HepG2 (cell line): ENCODE results near the gene ATP2B2. TPM values are rescaled to one million over a fixed set of nuclear protein-coding genes. Genes with fewer than 3 reads are reported as not detected.

ENCODE experiments used
- BHLHE40 ChIP-seq: IDR thresholded peaks from 2 replicates; pipeline ENCODE4 v1.6.1; 2011; ENCODE audit warnings: low read length, improper control_type of control experiment
- FOSL2 ChIP-seq: sonication (generic); formaldehyde crosslinking; IDR thresholded peaks from 2 replicates; pipeline ENCODE4 v1.4.0; 2020; ENCODE audit warnings: missing genetic modification reagents
- GATA4 ChIP-seq: sonication (generic); IDR thresholded peaks from 2 replicates; pipeline ENCODE4 v1.6.1; 2016; ENCODE audit warnings: antibody characterized with exemption, low read depth, borderline replicate concordance
- HOXA7 ChIP-seq: sonication (generic); formaldehyde crosslinking; IDR thresholded peaks from 2 replicates; pipeline ENCODE4 v1.8.1; 2022; ENCODE audit warnings: mild to moderate bottlenecking, missing genetic modification reagents, moderate library complexity
- KMT2B ChIP-seq: IDR thresholded peaks from 2 replicates; pipeline ENCODE4 v1.6.1; 2016; ENCODE audit warnings: missing genetic modification reagents, missing compliant biosample characterization
- LCORL ChIP-seq, 2 experiments: fragments of 450-650 bp in 1 of 2; sonication (generic) in 1 of 2; formaldehyde crosslinking in 1 of 2; IDR thresholded peaks; 2 replicates each; pipeline versions ENCODE4 v1.5.0 to v1.6.1; 2017 to 2020; ENCODE audit warnings: antibody characterized with exemption in 1 of 2, missing genetic modification reagents in 1 of 2
- MXI1 ChIP-seq: IDR thresholded peaks from 3 replicates; pipeline ENCODE4 v1.6.1; 2012; ENCODE audit warnings: low read depth, low read length, inconsistent platforms, borderline replicate concordance
- NFKBIZ ChIP-seq: IDR thresholded peaks from 2 replicates; pipeline ENCODE4 v1.6.1; 2018; ENCODE audit warnings: missing genetic modification reagents, missing compliant biosample characterization
- NONO ChIP-seq, 2 experiments: fragments of 450-650 bp in 1 of 2; sonication (generic) in 1 of 2; formaldehyde crosslinking in 1 of 2; IDR thresholded peaks in 1 of 2; conservative IDR thresholded peaks in 1 of 2; 2 replicates each; pipeline versions ENCODE4 v1.6.1 to v1.8.0; 2017 to 2022; ENCODE audit warnings: mild to moderate bottlenecking in 1 of 2, missing genetic modification reagents in 1 of 2, moderate library complexity in 1 of 2
- POLR2G ChIP-seq: fragments of 200-400 bp; formaldehyde crosslinking; IDR thresholded peaks from 2 replicates; pipeline ENCODE4 v1.6.1; 2018; ENCODE audit warnings: mild to moderate bottlenecking, low read depth, low read length, moderate library complexity
- RBM22 ChIP-seq: fragments of 200-400 bp; formaldehyde crosslinking; optimal IDR thresholded peaks from 2 replicates; pipeline ENCODE3; 2017; ENCODE audit warnings: mild to moderate bottlenecking, low read length, moderate library complexity
- SOX13 ChIP-seq, 3 experiments: fragments of 450-650 bp in 1 of 3; sonication (generic) in 1 of 3; formaldehyde crosslinking in 1 of 3; IDR thresholded peaks in 2 of 3; conservative IDR thresholded peaks in 1 of 3; 2 replicates each; pipeline versions ENCODE4 v1.5.0 to v1.6.1; 2016 to 2020; ENCODE audit warnings: antibody characterized with exemption in 1 of 3, mild to moderate bottlenecking in 1 of 3, missing compliant biosample characterization in 1 of 3, missing genetic modification reagents in 1 of 3, moderate library complexity in 1 of 3
- STAG1 ChIP-seq: sonication (generic); formaldehyde crosslinking; IDR thresholded peaks from 2 replicates; pipeline ENCODE4 v1.4.0; 2020; ENCODE audit warnings: missing genetic modification reagents
- TEAD3 ChIP-seq: optimal IDR thresholded peaks from 2 replicates; pipeline ENCODE3; 2016; ENCODE audit warnings: borderline replicate concordance
- TFDP1 ChIP-seq: IDR thresholded peaks from 2 replicates; pipeline ENCODE4 v1.6.1; 2016; ENCODE audit warnings: missing compliant biosample characterization, missing genetic modification reagents, borderline replicate concordance
- TGIF2 ChIP-seq: IDR thresholded peaks from 2 replicates; pipeline ENCODE4 v1.6.1; 2016; ENCODE audit warnings: control low read depth, missing compliant biosample characterization
- ZBTB38 ChIP-seq: sonication (generic); formaldehyde crosslinking; IDR thresholded peaks from 2 replicates; pipeline ENCODE4 v1.5.1; 2020; ENCODE audit warnings: mild to moderate bottlenecking, missing genetic modification reagents
- ZFP1 ChIP-seq: IDR thresholded peaks from 2 replicates; pipeline ENCODE4 v1.6.1; 2016
- ZNF577 ChIP-seq: sonication (generic); formaldehyde crosslinking; IDR thresholded peaks from 2 replicates; pipeline ENCODE4 v1.4.0; 2020; ENCODE audit warnings: mild to moderate bottlenecking, low read depth, missing genetic modification reagents, borderline replicate concordance
- ZNF770 ChIP-seq: sonication (generic); formaldehyde crosslinking; IDR thresholded peaks from 2 replicates; pipeline ENCODE4 v1.5.0; 2020; ENCODE audit warnings: mild to moderate bottlenecking, missing genetic modification reagents
- ZNF883 ChIP-seq: sonication (generic); formaldehyde crosslinking; IDR thresholded peaks from 2 replicates; pipeline ENCODE4 v1.5.1; 2020; ENCODE audit warnings: mild to moderate bottlenecking, missing genetic modification reagents; ENCODE audit errors: not compliant biosample characterization
- ZZZ3 ChIP-seq: sonication (generic); formaldehyde crosslinking; IDR thresholded peaks from 2 replicates; pipeline ENCODE4 v1.4.0; 2020; ENCODE audit warnings: missing genetic modification reagents, mild to moderate bottlenecking, borderline replicate concordance
- polyA plus RNA-seq, 8 experiments: library from polyadenylated mRNA; depleted of rRNA in 3 of 8; stranded (reverse) in 7 of 8; unstranded in 1 of 8; fragments of >200 nt; fragmentation: Illumina TruSeq in 4 of 8; extraction: Trizol in 4 of 8; gene quantifications; 2 replicates each; pipeline versions ENCODE4 v1.2.1 to v1.2.3, GENCODE V29; 2011 to 2016; ENCODE audit warnings: low read depth in 4 of 8, missing spikeins in 1 of 8, mixed read lengths in 1 of 8; ENCODE audit not compliant: insufficient read depth in 1 of 8
- total RNA-seq, 5 experiments: library from RNA; depleted of rRNA; stranded (reverse); fragments of >200 nt; fragmentation: Illumina TruSeq; extraction: Trizol; gene quantifications; 2 replicates each; pipeline ENCODE4 v1.2.3, GENCODE V29; 2016; ENCODE audit warnings: low read depth in 1 of 5
- TF ChIP-seq, protein P1 (sequence below): IDR thresholded peaks from 2 replicates; pipeline ENCODE4 v1.6.1; 2016; ENCODE audit warnings: low read depth, borderline replicate concordance

ATP2B2 gene
- total and polyA plus RNA-seq, 2 of the 13 experiments (the other 11 are each of a cell fraction or from before 2014, with no cell fraction given) = 1.5 to 2.3 TPM

- TF ChIP-seq TFDP1 (CRISPR knock-in tag) (peak; percentile 18; the same call in 1 of the 2 replicates), HOXA7 (CRISPR knock-in tag) (no peak), ZNF577 (CRISPR knock-in tag) (no peak), BHLHE40 (no peak), ZBTB38 (CRISPR knock-in tag) (peak; percentile 75; the same call in 1 of the 2 replicates), NONO (IDR thresholded peaks at IDR 0.05) (no peak), NONO (CRISPR knock-in tag; conservative IDR thresholded peaks at IDR 0.05) (0 out of 2 replicates have a peak, but pooled peaks have one; percentile 23), ZZZ3 (CRISPR knock-in tag) (no peak), RBM22 (peak; percentile 55), STAG1 (CRISPR knock-in tag) (no peak), KMT2B (CRISPR knock-in tag) (no peak), SOX13 (IDR thresholded peaks at IDR 0.05) (no peak), SOX13 (CRISPR knock-in tag; conservative IDR thresholded peaks at IDR 0.05 in 1 of 2, IDR thresholded peaks at IDR 0.05 in 1 of 2) (peak in 1 of 2 experiments; percentile 78; a peak in 2 of 4 replicates), ZNF883 (CRISPR knock-in tag) (no peak), ZNF770 (peak; percentile 64; the same call in 1 of the 2 replicates), POLR2G (0 out of 2 replicates have a peak, but pooled peaks have one; percentile 46), GATA4 (peak; percentile 88; the same call in 1 of the 2 replicates), TEAD3 (peak; percentile 90), TGIF2 (CRISPR knock-in tag) (0 out of 2 replicates have a peak, but pooled peaks have one; percentile 49), FOSL2 (CRISPR knock-in tag) (peak; percentile 25; the same call in 1 of the 2 replicates), MXI1 (no peak), NFKBIZ (CRISPR knock-in tag) (no peak), LCORL (IDR thresholded peaks at IDR 0.05) (no peak), LCORL (CRISPR knock-in tag; IDR thresholded peaks at IDR 0.05) (peak; percentile 77; the same call in 1 of the 2 replicates), ZFP1 (CRISPR knock-in tag) (no peak)
- TF ChIP-seq, protein P1, sequence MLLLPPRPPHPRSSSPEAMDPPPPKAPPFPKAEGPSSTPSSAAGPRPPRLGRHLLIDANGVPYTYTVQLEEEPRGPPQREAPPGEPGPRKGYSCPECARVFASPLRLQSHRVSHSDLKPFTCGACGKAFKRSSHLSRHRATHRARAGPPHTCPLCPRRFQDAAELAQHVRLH (CRISPR knock-in tag) = no peak
Measured at GRCh38 chr3:10292505-10293419, 212.6 kb downstream of the ATP2B2 start, which contains the start of gene GHRL (continued).
